ENCODE data around the gene PLXND1.
"Not testable (repeated sequence)": the region's sequence is repeated elsewhere in the genome, so short reads cannot be mapped to it uniquely, and the experiment has no call there.

Gene PLXND1

GRCh38 chr3:129530821-129531220 is 75.7 kb downstream of the PLXND1 start:
- DNase-seq (ENCODE audit: extremely low read depth in 1 of 2, low read depth in 1 of 2): no peak

DNA sequence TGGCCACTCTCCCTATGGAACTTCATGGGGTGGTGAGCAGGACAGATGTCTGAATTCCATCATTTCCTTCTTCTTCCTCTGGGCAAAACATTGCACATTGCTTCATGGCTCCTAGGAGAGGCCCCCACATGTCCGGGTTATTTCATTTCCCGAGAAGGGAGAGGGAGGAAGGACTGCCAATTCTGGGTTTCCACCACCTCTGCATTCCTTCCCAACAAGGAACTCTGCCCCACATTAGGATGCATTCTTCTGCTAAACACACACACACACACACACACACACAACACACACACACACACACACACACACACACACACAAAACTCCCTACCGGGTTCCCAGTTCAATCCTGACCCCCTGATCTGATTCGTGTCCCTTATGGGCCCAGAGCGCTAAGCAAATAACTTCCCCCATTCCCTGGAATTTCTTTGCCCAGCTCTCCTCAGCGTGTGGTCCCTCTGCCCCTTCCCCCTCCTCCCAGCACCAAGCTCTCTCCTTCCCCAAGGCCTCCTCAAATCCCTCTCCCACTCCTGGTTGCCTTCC is 76.2 kb downstream of the PLXND1 start:
- DNase-seq (ENCODE audit: extremely low read depth in 1 of 2, low read depth in 1 of 2): no peak

- no peak for DNase-seq (ENCODE audit: extremely low read depth in 1 of 2, low read depth in 1 of 2)
Observed at GRCh38 chr3:129529436-129530210, 76.9 kb downstream of the PLXND1 start.

DNA sequence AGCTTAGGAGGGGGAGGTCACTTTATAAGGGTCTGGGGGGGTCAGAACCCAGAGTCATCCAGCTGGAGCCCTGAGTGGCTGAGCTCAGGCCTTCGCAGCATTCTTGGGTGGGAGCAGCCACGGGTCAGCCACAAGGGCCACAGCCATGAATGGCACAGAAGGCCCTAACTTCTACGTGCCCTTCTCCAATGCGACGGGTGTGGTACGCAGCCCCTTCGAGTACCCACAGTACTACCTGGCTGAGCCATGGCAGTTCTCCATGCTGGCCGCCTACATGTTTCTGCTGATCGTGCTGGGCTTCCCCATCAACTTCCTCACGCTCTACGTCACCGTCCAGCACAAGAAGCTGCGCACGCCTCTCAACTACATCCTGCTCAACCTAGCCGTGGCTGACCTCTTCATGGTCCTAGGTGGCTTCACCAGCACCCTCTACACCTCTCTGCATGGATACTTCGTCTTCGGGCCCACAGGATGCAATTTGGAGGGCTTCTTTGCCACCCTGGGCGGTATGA is 77.8 kb downstream of the PLXND1 start, which contains the start of gene RHO:
TSS of gene RHO (plus strand) at position 51 of the 512 bp plus-strand sequence. CDS start at position 146, 95 bp downstream.
- no peak for DNase-seq (ENCODE audit: extremely low read depth in 1 of 2, low read depth in 1 of 2)

- DNase-seq (ENCODE audit: extremely low read depth in 1 of 2, low read depth in 1 of 2): no peak
Observed at GRCh38 chr3:129527262-129527661, 79.2 kb downstream of the PLXND1 start.

- DNase-seq (ENCODE audit: extremely low read depth in 1 of 2, low read depth in 1 of 2): no peak
Observed at GRCh38 chr3:129526121-129526900, 80.2 kb downstream of the PLXND1 start.

DNA sequence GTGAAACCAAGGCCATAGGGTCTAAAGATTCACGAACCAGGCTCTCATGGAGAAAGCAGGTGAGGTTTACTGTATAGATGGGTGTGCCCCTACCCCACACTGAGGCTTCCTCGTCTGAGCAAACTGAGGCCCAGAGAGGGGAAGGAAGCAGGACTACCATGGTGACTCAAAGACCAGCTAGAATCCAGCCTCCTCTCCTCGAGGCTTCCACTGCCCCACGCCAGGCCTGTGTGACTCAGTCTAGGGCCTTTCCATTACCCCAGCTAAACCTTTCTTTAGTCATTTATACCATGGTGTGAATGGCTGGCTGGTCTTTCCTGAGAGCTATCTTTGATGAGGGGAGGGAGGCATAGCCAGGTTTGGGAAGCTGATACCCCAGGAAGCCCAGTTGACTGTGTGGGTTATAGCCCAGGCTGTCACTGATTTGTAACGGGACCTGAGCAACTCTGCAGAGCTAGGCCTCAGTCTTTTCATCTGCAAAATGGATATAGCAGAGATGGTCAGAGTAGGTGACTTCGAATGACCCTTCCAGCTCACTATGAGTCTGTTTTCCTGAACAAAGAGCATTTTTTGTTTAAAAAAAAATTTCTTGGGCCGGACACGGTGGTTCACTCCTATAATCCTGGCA is 81.0 kb downstream of the PLXND1 start:
- no peak for DNase-seq (ENCODE audit: extremely low read depth in 1 of 2, low read depth in 1 of 2)

GRCh38 chr3:129524081-129524480 is 82.4 kb downstream of the PLXND1 start:
- DNase-seq (ENCODE audit: extremely low read depth in 1 of 2, low read depth in 1 of 2): no peak

- DNase-seq (ENCODE audit: extremely low read depth in 1 of 2, low read depth in 1 of 2): no peak
Observed at GRCh38 chr3:129522953-129523352, 83.5 kb downstream of the PLXND1 start.

DNA sequence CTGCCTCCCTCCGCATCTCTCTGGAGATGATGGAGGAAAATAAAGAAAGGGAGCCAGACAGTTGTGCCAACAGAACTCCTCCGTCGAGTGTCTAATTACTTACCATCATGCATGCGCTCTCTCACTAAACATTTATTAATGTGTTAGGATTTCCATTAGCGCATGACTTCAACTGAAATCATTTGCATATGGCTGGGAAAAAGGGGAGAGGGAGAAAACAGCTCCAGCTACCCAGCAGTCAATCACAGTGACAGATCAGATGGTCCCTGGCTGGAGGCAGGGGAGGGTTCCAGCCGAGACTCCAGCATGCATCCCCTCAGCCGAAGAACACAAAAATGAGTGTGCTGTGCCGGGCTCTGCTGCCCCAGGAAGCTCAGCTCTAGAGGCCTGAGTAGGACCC is 84.9 kb downstream of the PLXND1 start:
- no peak for DNase-seq (ENCODE audit: extremely low read depth in 1 of 2, low read depth in 1 of 2)

GRCh38 chr3:129520960-129521359 is 85.5 kb downstream of the PLXND1 start:
- DNase-seq (ENCODE audit: extremely low read depth in 1 of 2, low read depth in 1 of 2): no peak

DNA sequence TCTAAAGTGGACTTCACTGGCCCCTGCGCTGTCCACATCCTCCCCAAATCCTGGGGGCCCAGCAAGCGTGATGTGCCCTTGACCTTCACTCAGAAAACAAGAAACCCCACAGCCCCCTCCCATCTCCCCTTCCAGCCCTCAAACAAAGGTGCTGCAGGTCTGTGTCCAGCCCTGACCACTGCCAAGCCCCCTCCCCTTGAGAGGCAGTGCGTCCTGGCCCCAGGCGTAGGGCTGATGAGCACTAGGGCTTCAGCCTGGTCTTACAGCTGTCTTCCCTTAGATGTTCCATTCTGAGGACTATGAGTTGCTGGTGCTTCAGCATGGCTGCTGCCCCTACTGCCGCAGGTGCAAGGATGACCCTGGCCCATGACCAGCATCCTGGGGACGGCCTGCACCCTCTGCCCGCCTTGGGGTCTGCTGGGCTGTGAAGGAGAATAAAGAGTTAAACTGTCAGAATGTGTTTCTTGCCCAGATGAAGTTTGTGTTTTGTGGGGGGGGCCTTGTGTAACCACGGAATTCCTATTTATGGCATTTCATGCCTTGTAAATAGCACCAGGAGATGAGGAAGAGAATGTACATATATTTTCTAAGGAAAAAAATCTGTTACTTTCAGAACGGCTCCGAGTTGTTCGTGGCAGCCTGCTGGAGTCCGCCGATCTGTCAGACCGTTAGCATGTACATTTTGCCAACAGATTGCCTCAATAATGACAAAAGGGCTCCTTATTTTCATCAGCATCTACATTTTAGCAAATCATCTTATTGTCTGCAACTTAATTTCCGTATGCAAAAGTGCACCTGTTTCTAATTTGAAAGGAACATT is 86.4 kb downstream of the PLXND1 start:
- DNase-seq (ENCODE audit: extremely low read depth in 1 of 2, low read depth in 1 of 2): no peak

GRCh38 chr3:129519449-129519848 is 87.0 kb downstream of the PLXND1 start:
- DNase-seq (ENCODE audit: extremely low read depth in 1 of 2, low read depth in 1 of 2): no peak

DNA sequence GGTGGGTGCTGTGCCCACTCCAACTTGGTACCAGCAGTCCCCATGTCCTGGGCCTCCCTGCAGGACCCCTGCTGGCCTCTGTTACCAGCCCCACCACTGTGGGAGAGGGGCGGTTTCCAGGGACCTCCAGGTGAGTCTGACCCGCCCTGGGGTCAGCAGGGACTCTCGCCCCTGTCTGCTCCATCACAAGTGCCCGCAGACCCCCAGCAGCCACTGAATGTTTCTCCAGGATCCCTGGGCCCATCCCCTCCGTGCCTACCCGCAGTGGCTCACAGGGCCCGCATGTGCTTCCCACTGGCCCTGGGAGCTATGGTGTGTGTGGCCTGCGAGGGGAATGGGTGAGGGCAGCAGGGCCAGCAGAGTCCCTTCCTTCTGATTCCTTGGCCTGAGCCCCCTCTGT is 87.9 kb downstream of the PLXND1 start:
- no peak for DNase-seq (ENCODE audit: extremely low read depth in 1 of 2, low read depth in 1 of 2)

DNA sequence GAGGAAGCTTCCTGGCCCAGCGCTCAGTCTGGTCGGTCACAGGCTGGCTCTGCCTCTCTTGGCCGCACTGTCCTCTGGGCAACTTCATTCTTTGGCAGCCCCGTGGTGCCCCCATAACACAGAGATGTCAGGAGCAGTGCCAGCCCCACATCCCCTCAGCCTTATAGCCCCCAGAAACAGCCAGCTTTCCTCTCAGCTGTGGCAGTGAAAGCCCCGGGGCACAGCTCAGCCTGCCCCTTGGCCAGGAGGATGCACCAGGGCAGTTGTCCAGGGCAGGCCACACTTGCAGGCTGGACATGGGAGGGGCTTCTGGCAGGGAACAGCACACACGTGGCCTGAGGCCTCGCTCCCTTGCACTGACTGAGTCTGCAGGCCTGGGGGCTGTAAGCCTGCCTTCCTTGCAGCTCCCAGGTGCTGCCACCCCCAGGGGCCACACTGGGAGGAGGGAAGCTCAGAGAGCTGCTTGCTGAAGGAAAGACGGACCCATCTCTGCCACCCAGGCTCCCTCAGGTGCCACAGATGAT is 88.4 kb downstream of the PLXND1 start:
- no peak for DNase-seq (ENCODE audit: extremely low read depth in 1 of 2, low read depth in 1 of 2)

DNA sequence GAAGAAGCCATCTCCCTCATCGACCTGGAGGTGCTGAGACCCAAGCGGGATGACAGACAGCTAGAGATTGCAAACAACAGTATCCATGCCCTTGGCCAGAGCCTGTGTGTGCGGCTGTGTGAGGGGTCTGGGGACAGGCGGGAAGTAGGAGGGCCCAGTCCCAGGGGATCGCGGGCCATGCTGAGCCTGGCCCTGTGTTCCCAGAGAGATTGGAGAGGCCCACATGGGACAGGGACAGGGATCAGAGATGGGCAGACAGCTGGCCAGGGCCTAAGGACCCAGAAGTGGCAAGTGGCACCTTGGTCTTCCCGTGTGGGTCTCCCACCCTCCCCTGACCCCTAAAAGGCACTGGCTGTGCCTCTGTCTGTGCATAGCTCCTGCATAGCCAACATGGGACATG is 89.0 kb downstream of the PLXND1 start:
- no peak for DNase-seq (ENCODE audit: extremely low read depth in 1 of 2, low read depth in 1 of 2)

DNA sequence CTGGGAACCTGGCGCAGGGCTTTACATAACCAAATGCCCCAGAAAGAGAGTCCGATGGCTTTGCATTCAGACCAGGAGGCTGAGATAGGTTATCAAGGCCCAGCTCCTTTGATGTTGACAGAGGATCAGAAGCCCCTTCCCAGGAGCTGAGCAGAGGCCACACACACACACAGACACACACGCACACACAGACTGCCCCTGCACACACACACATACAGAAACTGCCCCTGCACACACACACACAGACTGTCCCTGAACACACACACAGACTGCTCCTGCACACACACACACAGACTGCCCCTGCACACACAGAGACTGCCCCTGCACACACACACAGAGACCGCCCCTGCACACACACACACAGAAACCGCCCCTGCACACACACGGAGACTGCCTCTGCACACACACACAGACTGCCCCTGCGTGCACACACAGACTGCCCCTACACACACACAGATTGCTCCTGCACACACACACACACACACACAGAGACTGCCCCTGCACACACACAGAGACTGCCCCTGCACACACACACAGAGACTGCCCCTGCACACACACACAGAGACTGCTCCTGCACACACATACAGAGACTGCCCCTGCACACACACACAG is 90.5 kb downstream of the PLXND1 start:
- DNase-seq (ENCODE audit: extremely low read depth in 1 of 2, low read depth in 1 of 2): not testable (repeated sequence)

DNA sequence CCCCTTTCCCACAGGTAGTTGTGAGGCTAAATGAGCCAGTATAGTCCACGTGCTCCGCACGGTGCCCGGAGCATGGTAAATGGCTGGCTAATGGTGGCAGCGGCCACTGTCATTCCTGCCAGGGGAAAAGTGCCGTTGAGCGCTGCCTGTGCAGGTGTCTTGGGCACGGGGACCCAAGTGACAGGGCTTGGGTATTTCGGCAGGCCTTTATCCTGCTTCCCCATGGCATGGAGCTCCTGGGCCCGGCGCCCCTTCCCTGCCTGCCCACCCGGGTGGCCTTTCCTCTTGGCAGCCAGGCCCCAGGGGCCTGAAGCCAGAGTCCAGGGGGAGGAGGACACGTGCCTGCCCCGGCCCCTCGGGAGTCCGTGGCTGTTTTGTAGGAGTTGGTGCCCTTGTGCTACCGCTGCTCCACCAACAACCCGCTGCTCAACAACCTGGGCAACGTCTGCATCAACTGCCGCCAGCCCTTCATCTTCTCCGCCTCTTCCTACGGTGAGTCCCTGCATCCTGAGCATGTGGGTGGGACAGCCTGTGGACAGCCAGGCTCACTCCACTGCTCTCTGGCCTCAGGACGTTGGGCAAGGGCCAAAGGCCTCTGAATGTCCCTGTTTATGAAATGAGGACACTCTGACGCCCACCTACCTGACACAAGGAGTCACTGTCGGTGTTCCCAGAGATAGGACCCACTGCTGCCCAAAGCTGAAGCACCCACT is 91.2 kb downstream of the PLXND1 start:
- DNase-seq (ENCODE audit: extremely low read depth in 1 of 2, low read depth in 1 of 2): not testable (repeated sequence)

DNA sequence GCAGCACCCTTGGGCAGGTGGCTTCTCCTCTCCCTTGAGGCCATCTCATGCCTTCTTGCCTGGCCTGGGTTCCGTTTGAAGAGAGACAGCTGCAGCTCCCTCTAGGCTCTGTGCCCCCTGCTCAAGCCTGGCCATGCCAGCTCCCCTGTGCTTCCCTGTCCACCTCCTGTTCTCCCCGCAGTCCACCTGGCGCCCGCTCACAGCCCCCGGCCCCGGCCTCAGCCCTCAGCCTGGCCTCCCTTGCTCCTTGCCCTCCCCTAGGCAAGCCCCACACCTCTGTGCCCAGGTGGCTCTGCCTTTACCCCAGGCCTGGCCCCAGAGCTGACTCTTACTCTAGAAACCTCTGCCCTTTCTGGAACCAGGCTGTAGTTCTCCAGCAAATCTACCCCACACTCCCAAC is 91.9 kb downstream of the PLXND1 start:
- no peak for DNase-seq (ENCODE audit: extremely low read depth in 1 of 2, low read depth in 1 of 2)
